ENCODE measurements around the gene SCN2A. TPM values are rescaled to one million over a fixed set of nuclear protein-coding genes. Genes with fewer than 3 reads are reported as not detected.

SCN2A gene
- total RNA-seq, 1 donor from 2014 or later, result under 0.01 TPM

DNA sequence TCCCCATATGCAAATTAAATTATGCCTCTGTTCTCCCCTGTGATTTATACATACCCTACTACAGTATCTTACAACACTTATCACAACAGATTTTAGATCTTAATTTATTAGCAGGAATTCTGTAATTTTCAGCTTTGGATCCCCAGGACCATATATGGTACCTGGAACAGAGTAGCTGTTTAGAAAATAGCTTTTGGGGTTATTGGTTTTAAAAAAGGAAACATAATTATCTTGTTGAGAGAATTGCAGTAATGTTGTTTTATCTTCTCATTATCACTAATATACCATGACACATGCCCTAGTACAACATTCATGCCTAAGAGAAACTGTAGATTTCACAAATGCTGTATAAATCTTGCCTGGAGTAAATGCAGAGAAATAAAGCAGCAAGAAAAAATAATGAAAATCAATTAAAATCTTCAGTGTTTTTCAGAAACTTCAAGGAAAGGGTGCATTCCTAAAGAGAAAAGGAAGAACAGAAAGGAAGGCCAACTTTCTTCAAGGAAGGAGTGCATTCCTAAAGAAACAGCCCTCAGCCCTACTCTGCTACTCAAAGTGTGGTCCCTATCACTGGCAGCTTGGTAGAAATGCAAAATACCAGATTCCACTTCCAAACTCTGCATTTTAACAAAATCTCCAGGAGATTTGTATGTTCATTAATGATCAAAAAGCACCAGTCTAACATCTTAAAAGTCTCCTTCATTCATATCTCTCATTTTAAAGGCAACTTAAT is 193.2 kb downstream of the SCN2A start:
- FAIRE-seq, result no peak
- Histone ChIP-seq H3K4me3 (ENCODE audit: low read depth, low read length) (no peak overlapping the region), H3K36me3 (ENCODE audit: control insufficient read depth, insufficient read depth, low read length) (no peaks in the 10 kb centered on the region), H3K27me3 (ENCODE audit: control insufficient read depth, insufficient read depth, low read length) (no peaks in the 10 kb centered on the region)
- TF ChIP-seq, protein P1, sequence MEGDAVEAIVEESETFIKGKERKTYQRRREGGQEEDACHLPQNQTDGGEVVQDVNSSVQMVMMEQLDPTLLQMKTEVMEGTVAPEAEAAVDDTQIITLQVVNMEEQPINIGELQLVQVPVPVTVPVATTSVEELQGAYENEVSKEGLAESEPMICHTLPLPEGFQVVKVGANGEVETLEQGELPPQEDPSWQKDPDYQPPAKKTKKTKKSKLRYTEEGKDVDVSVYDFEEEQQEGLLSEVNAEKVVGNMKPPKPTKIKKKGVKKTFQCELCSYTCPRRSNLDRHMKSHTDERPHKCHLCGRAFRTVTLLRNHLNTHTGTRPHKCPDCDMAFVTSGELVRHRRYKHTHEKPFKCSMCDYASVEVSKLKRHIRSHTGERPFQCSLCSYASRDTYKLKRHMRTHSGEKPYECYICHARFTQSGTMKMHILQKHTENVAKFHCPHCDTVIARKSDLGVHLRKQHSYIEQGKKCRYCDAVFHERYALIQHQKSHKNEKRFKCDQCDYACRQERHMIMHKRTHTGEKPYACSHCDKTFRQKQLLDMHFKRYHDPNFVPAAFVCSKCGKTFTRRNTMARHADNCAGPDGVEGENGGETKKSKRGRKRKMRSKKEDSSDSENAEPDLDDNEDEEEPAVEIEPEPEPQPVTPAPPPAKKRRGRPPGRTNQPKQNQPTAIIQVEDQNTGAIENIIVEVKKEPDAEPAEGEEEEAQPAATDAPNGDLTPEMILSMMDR (IDR thresholded peaks at IDR 0.05; ENCODE audit: insufficient read depth, low read length, severe bottlenecking), result no peak
- no peak for DNase-seq (ENCODE audit: low read depth)

DNA sequence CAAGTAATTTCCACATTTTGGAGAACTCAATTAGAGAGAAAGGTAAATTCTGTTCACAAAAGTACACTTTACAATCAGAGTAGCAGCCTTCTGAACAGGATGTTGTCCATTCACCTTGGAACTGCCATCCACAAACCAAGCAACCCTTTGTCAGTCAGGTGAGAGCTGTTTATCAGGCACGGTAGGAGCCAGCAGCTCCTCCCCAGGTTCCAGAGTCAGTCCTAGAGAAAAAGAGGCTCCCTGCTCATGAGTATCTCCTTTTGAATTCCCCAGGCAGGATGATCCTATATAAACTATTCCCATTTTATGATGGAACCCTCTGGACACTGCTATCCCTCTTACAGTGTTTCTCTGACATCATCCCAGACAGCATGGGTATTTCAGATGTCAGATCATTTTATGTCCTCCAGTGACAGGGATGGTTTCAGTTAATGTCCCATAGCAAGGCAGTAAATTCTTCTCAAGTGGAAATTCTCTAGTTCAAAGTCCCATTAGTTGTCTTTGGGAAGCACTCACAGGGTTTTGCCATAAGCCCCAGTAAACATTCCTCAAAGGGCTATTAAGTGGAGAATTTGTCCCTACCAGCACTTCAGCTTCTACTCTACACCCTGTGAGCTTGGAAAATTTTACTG is 195.8 kb downstream of the SCN2A start:
- FAIRE-seq (no peak), DNase-seq (ENCODE audit: low read depth) (no peak)
- TF ChIP-seq, protein P1 (IDR thresholded peaks at IDR 0.05; ENCODE audit: insufficient read depth, low read length, severe bottlenecking), result no peak
- Histone ChIP-seq H3K27me3 (ENCODE audit: control insufficient read depth, insufficient read depth, low read length) (no peaks in the 10 kb centered on the region), H3K36me3 (ENCODE audit: control insufficient read depth, insufficient read depth, low read length) (no peaks in the 10 kb centered on the region), H3K4me3 (ENCODE audit: low read depth, low read length) (no peak overlapping the region)

DNA sequence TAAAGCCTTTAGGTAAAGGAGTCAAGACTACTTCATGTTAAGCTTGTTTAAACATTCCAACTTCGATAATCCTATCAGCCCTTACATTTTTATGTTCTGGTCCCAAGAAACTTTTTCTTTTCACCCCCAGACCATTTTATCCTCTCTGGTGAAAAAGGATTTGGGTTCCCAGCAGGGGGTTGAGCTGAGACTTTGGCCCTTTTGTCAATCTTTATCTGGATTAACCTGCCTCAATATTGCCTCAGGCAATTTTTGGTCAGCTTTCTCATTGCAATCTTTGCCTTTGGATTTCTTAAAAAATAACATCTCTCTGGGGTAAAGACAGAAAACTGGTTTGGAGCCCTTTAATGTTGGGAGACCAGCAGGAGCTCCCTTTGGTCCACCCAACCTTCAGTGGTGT is 196.4 kb downstream of the SCN2A start:
- DNase-seq (ENCODE audit: low read depth) (no peak), FAIRE-seq (no peak)
- Histone ChIP-seq H3K4me3 (ENCODE audit: low read depth, low read length) (no peak overlapping the region), H3K36me3 (ENCODE audit: control insufficient read depth, insufficient read depth, low read length) (no peaks in the 10 kb centered on the region), H3K27me3 (ENCODE audit: control insufficient read depth, insufficient read depth, low read length) (no peaks in the 10 kb centered on the region)
- TF ChIP-seq, protein P1 (IDR thresholded peaks at IDR 0.05; ENCODE audit: insufficient read depth, low read length, severe bottlenecking), result no peak

DNA sequence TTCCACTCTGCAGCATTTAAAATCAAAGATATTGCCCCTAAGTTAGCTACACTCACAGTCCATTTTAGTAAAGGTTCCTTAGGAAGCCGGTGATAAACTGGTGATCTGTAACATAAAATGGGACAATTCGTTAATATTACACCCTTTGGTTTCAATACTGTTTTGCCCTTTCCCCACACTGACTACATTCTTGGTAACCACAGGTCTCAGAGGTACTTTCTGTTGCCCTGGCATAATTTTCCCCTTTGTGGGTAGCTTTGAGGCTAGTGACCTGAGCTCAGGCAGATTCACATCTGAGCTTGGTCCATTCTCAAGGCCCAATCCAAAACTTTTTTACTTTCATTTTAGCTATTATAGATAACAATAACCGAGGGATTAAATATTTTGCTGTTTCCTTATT is 197.3 kb downstream of the SCN2A start:
- H3K27me3 ChIP-seq (ENCODE audit: control insufficient read depth, insufficient read depth, low read length), result no peaks in the 10 kb centered on the region
- DNase-seq (ENCODE audit: low read depth), result no peak
- no peak overlapping the region for H3K4me3 ChIP-seq (ENCODE audit: low read depth, low read length)
- FAIRE-seq, result no peak
- TF ChIP-seq, protein P1 (IDR thresholded peaks at IDR 0.05; ENCODE audit: insufficient read depth, low read length, severe bottlenecking), result no peak
- H3K36me3 ChIP-seq (ENCODE audit: control insufficient read depth, insufficient read depth, low read length), result no peaks in the 10 kb centered on the region

DNA sequence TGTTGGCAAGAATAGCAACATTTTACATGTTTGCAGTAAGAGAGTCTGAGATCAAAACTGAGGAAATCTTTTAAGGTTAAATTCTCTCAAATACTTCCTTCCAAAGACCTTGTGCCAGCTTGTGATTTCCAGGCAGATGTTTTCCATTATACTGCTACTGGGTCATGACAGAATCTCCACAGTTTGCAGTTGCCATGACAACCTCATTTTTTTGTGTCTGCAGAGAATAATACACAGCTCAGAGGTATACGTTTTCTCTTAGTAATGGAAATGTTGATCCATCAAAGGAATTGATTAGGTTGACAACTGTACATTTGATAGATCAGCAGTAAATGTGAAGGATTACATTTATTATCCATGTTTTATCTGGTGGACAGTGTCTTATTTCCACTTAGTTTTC is 201.2 kb downstream of the SCN2A start:
- DNase-seq (ENCODE audit: low read depth) (no peak), FAIRE-seq (no peak)
- Histone ChIP-seq H3K4me3 (ENCODE audit: low read depth, low read length) (no peak overlapping the region), H3K27me3 (ENCODE audit: control insufficient read depth, insufficient read depth, low read length) (no peaks in the 10 kb centered on the region), H3K36me3 (ENCODE audit: control insufficient read depth, insufficient read depth, low read length) (no peaks in the 10 kb centered on the region)
- TF ChIP-seq, protein P1 (IDR thresholded peaks at IDR 0.05; ENCODE audit: insufficient read depth, low read length, severe bottlenecking), result no peak

Other genes with a start within 250 kb of the SCN2A start
- not detected in 2 replicates for gene SCN3A, start 35.4 kb upstream of the SCN2A start, total RNA-seq
- gene CSRNP3, start 230.3 kb downstream of the SCN2A start, total RNA-seq, result 0.26 and 0.38 TPM in 2 replicates

Measured in bronchial epithelial cell (primary cell).